Measurements from ENCODE around the gene PRICKLE4. TPM values are rescaled to one million over a fixed set of nuclear protein-coding genes. Genes with fewer than 3 reads are reported as not detected.

PRICKLE4 gene
- not detected in 2 replicates for total RNA-seq (2014; rRNA removed; shearing (Covaris generic))

GRCh38 chr6:41780551-41781365, at the start of gene PRICKLE4:
Gene PRICKLE4 (plus strand): TSS chr6:41780782. CDS start chr6:41783474, 2,692 bp downstream.
- DNase-seq: peak; percentile 85

GRCh38 chr6:41731561-41732086, 49.0 kb upstream of the PRICKLE4 start:
- DNase-seq: no peak
- Histone ChIP-seq H3K27me3 (ENCODE audit: control insufficient read depth, insufficient read depth, low read length) (peaks cover 21% of the 10 kb centered on the region), H3K4me3 (ENCODE audit: insufficient read depth, low read depth, low read length) (no peak overlapping the region), H3K36me3 (replicated peaks; ENCODE audit: control insufficient read depth, insufficient read depth, low read length) (no peaks in the 10 kb centered on the region)

More at GRCh38 chr6:41780551-41781365, at the start of gene PRICKLE4:
- H3K36me3 ChIP-seq (replicated peaks; ENCODE audit: control insufficient read depth, insufficient read depth, low read length): peaks cover 2% of the 10 kb centered on the region; the same call in 1 of the 2 replicates
- peak within 1 kb of the TSS; percentile 79 for H3K4me3 ChIP-seq (ENCODE audit: insufficient read depth, low read depth, low read length)
- H3K27me3 ChIP-seq (ENCODE audit: control insufficient read depth, insufficient read depth, low read length): peaks cover 52% of the 10 kb centered on the region

GRCh38 chr6:41732149-41732548, 48.4 kb upstream of the PRICKLE4 start:
- H3K36me3 ChIP-seq (replicated peaks; ENCODE audit: control insufficient read depth, insufficient read depth, low read length): no peaks in the 10 kb centered on the region
- H3K27me3 ChIP-seq (ENCODE audit: control insufficient read depth, insufficient read depth, low read length): peaks cover 21% of the 10 kb centered on the region
- DNase-seq: no peak
- H3K4me3 ChIP-seq (ENCODE audit: insufficient read depth, low read depth, low read length): no peak overlapping the region

GRCh38 chr6:41732591-41733359, 47.8 kb upstream of the PRICKLE4 start:
- no peaks in the 10 kb centered on the region for H3K36me3 ChIP-seq (replicated peaks; ENCODE audit: control insufficient read depth, insufficient read depth, low read length)
- peaks cover 21% of the 10 kb centered on the region for H3K27me3 ChIP-seq (ENCODE audit: control insufficient read depth, insufficient read depth, low read length)
- DNase-seq: peak; percentile 77
- no peak overlapping the region for H3K4me3 ChIP-seq (ENCODE audit: insufficient read depth, low read depth, low read length)

GRCh38 chr6:41733360-41733706, 47.2 kb upstream of the PRICKLE4 start:
- peak; percentile 64 for DNase-seq
- Histone ChIP-seq H3K27me3 (ENCODE audit: control insufficient read depth, insufficient read depth, low read length) (peaks cover 21% of the 10 kb centered on the region), H3K36me3 (replicated peaks; ENCODE audit: control insufficient read depth, insufficient read depth, low read length) (no peaks in the 10 kb centered on the region), H3K4me3 (ENCODE audit: insufficient read depth, low read depth, low read length) (peak overlapping the region; percentile 52)

- Histone ChIP-seq H3K27me3 (ENCODE audit: control insufficient read depth, insufficient read depth, low read length) (peaks cover 21% of the 10 kb centered on the region), H3K36me3 (replicated peaks; ENCODE audit: control insufficient read depth, insufficient read depth, low read length) (no peaks in the 10 kb centered on the region), H3K4me3 (ENCODE audit: insufficient read depth, low read depth, low read length) (peak overlapping the region; percentile 52)
- peak; percentile 97 for DNase-seq
These were observed 46.6 kb upstream of the PRICKLE4 start for GRCh38 chr6:41733707-41734665.

GRCh38 chr6:41734666-41735426, 45.7 kb upstream of the PRICKLE4 start:
- peak overlapping the region; percentile 52 for H3K4me3 ChIP-seq (ENCODE audit: insufficient read depth, low read depth, low read length)
- H3K36me3 ChIP-seq (replicated peaks; ENCODE audit: control insufficient read depth, insufficient read depth, low read length): no peaks in the 10 kb centered on the region
- peak; percentile 93 for DNase-seq
- peaks cover 21% of the 10 kb centered on the region for H3K27me3 ChIP-seq (ENCODE audit: control insufficient read depth, insufficient read depth, low read length)

GRCh38 chr6:41735427-41736185, 45.0 kb upstream of the PRICKLE4 start, which contains the start of gene TFEB:
Gene TFEB (minus strand): TSS chr6:41735608. CDS start chr6:41691213, 44,395 bp downstream.
- DNase-seq: peak; percentile 97
- peak within 1 kb of the TSS; percentile 52 for H3K4me3 ChIP-seq (ENCODE audit: insufficient read depth, low read depth, low read length)
- no peaks in the 10 kb centered on the region for H3K36me3 ChIP-seq (replicated peaks; ENCODE audit: control insufficient read depth, insufficient read depth, low read length)
- peaks cover 19% of the 10 kb centered on the region for H3K27me3 ChIP-seq (ENCODE audit: control insufficient read depth, insufficient read depth, low read length)

- Histone ChIP-seq H3K36me3 (replicated peaks; ENCODE audit: control insufficient read depth, insufficient read depth, low read length) (no peaks in the 10 kb centered on the region), H3K27me3 (ENCODE audit: control insufficient read depth, insufficient read depth, low read length) (peaks cover 19% of the 10 kb centered on the region), H3K4me3 (ENCODE audit: insufficient read depth, low read depth, low read length) (no peak overlapping the region; the same call in 1 of the 2 replicates)
- DNase-seq: no peak
These were observed 44.3 kb upstream of the PRICKLE4 start for GRCh38 chr6:41736186-41736733.

GRCh38 chr6:41736800-41737555, 43.6 kb upstream of the PRICKLE4 start:
- no peak for DNase-seq

GRCh38 chr6:41737591-41738130, 42.9 kb upstream of the PRICKLE4 start:
- Histone ChIP-seq H3K27me3 (ENCODE audit: control insufficient read depth, insufficient read depth, low read length) (peaks cover 16% of the 10 kb centered on the region), H3K36me3 (replicated peaks; ENCODE audit: control insufficient read depth, insufficient read depth, low read length) (no peaks in the 10 kb centered on the region), H3K4me3 (ENCODE audit: insufficient read depth, low read depth, low read length) (no peak overlapping the region)
- no peak for DNase-seq

More at GRCh38 chr6:41736800-41737555, 43.6 kb upstream of the PRICKLE4 start:
- peaks cover 19% of the 10 kb centered on the region for H3K27me3 ChIP-seq (ENCODE audit: control insufficient read depth, insufficient read depth, low read length)
- no peaks in the 10 kb centered on the region for H3K36me3 ChIP-seq (replicated peaks; ENCODE audit: control insufficient read depth, insufficient read depth, low read length)
- no peak overlapping the region for H3K4me3 ChIP-seq (ENCODE audit: insufficient read depth, low read depth, low read length)

- no peak for DNase-seq
These were observed 41.5 kb upstream of the PRICKLE4 start for GRCh38 chr6:41739041-41739440.

More at GRCh38 chr6:41739041-41739440, 41.5 kb upstream of the PRICKLE4 start:
- Histone ChIP-seq H3K36me3 (replicated peaks; ENCODE audit: control insufficient read depth, insufficient read depth, low read length) (no peaks in the 10 kb centered on the region), H3K27me3 (ENCODE audit: control insufficient read depth, insufficient read depth, low read length) (peaks cover 4% of the 10 kb centered on the region; the same call in 1 of the 2 replicates), H3K4me3 (ENCODE audit: insufficient read depth, low read depth, low read length) (no peak overlapping the region)
